Trophoblast cell (in vitro differentiated cells and primary cell): ENCODE measurements around the gene TPM4.
A peak's percentile ranks its signal among the peaks of the same experiment; 100 is the strongest.

Experiments
- DNase-seq, 2 donors: peaks; one replicate each; pipeline ENCODE4 v3.0.0-alpha.2; 2016
- H2AFZ ChIP-seq: 2 replicates; pipeline ENCODE4 v1.6.1; 2013; ENCODE audit warnings: low read length, moderate library complexity, mild to moderate bottlenecking; ENCODE audit not compliant: insufficient read depth, poor library complexity
- H2AK5ac ChIP-seq: 2 replicates; pipeline ENCODE4 v1.6.1; 2013; ENCODE audit warnings: mild to moderate bottlenecking, low read length
- H2BK120ac ChIP-seq: 2 replicates; pipeline ENCODE4 v1.6.1; 2013; ENCODE audit warnings: low read length, mild to moderate bottlenecking, moderate library complexity; ENCODE audit not compliant: insufficient read depth, poor library complexity
- H2BK12ac ChIP-seq: 2 replicates; pipeline ENCODE4 v1.6.1; 2013; ENCODE audit warnings: mild to moderate bottlenecking, low read length, moderate library complexity
- H2BK5ac ChIP-seq: 2 replicates; pipeline ENCODE4 v1.6.1; 2013; ENCODE audit warnings: low read length, low read depth, moderate library complexity, mild to moderate bottlenecking; ENCODE audit not compliant: poor library complexity
- H3K14ac ChIP-seq: 2 replicates; pipeline ENCODE4 v1.6.1; 2013; ENCODE audit warnings: mild to moderate bottlenecking, low read length
- H3K18ac ChIP-seq: 2 replicates; pipeline ENCODE4 v1.6.1; 2013; ENCODE audit warnings: mild to moderate bottlenecking, low read length
- H3K23ac ChIP-seq: 2 replicates; pipeline ENCODE4 v1.6.1; 2013; ENCODE audit warnings: low read length
- H3K27ac ChIP-seq: 2 replicates; pipeline ENCODE4 v1.5.1; 2013; ENCODE audit warnings: low read depth, mild to moderate bottlenecking, inconsistent platforms, low read length, moderate library complexity
- H3K27me3 ChIP-seq: 2 replicates; pipeline ENCODE4 v1.6.1; 2013; ENCODE audit warnings: inconsistent platforms, mild to moderate bottlenecking, low read length, moderate library complexity; ENCODE audit not compliant: insufficient read depth
- H3K36me3 ChIP-seq, 2 experiments: 1 replicate in 1 of 2; 2 replicates in 1 of 2; pipeline ENCODE4 v1.6.1; 2013; ENCODE audit warnings: low read length in 2 of 2, mild to moderate bottlenecking in 2 of 2, moderate library complexity in 1 of 2; ENCODE audit not compliant: insufficient read depth in 2 of 2, control insufficient read depth in 1 of 2
- H3K4ac ChIP-seq: 2 replicates; pipeline ENCODE4 v1.6.1; 2013; ENCODE audit warnings: low read depth, mild to moderate bottlenecking, low read length, moderate library complexity
- H3K4me1 ChIP-seq, 2 experiments: 1 replicate in 1 of 2; 2 replicates in 1 of 2; pipeline ENCODE4 v1.6.1; 2013; ENCODE audit warnings: low read length in 2 of 2, mild to moderate bottlenecking in 2 of 2, moderate library complexity in 1 of 2; ENCODE audit not compliant: insufficient read depth in 2 of 2, control insufficient read depth in 1 of 2
- H3K4me2 ChIP-seq: 2 replicates; pipeline ENCODE4 v1.6.1; 2013; ENCODE audit warnings: inconsistent platforms, mild to moderate bottlenecking, low read length, moderate library complexity
- H3K4me3 ChIP-seq: 2 replicates; pipeline ENCODE4 v1.5.1; 2013; ENCODE audit warnings: mild to moderate bottlenecking, low read depth, low read length, inconsistent platforms
- H3K79me1 ChIP-seq: one replicate; pipeline ENCODE4 v1.6.1; 2013; ENCODE audit warnings: low read length
- H3K79me2 ChIP-seq: 2 replicates; pipeline ENCODE4 v1.6.1; 2013; ENCODE audit warnings: low read length, mild to moderate bottlenecking; ENCODE audit not compliant: control insufficient read depth, insufficient read depth, poor library complexity
- H3K9ac ChIP-seq: 2 replicates; pipeline ENCODE4 v1.6.1; 2013; ENCODE audit warnings: mild to moderate bottlenecking, low read length
- H3K9me3 ChIP-seq: 2 replicates; pipeline ENCODE4 v1.6.1; 2013; ENCODE audit warnings: low read depth, mild to moderate bottlenecking, control low read depth, inconsistent platforms, low read length; ENCODE audit not compliant: insufficient read depth
- H4K12ac ChIP-seq: 2 replicates; pipeline ENCODE4 v1.6.1; 2013; ENCODE audit warnings: low read depth, mild to moderate bottlenecking, low read length, moderate library complexity
- H4K8ac ChIP-seq: 2 replicates; pipeline ENCODE4 v1.6.1; 2013; ENCODE audit warnings: low read depth, mild to moderate bottlenecking, low read length, moderate library complexity
- H4K91ac ChIP-seq: one replicate; pipeline ENCODE4 v1.6.1; 2013; ENCODE audit warnings: low read depth, mild to moderate bottlenecking, low read length, moderate library complexity
- WGBS: extraction: QIAGEN DNeasy Blood & Tissue Kit; methylation state at CpG from one replicate; pipeline ENCODE4 v1.1.7; 2013; ENCODE audit warnings: missing lambda C conversion rate; ENCODE audit not compliant: insufficient read length, insufficient coverage; ENCODE audit errors: extremely low coverage; 5-methylcytosine and 5-hydroxymethylcytosine counted together

TPM4 gene

GRCh38 chr19:16062789-16063188, 13.5 kb upstream of the TPM4 start:
- no peak overlapping the region for H2BK5ac ChIP-seq
- no peak overlapping the region for H2AFZ ChIP-seq
- H3K14ac ChIP-seq = no peak overlapping the region
- H3K4me3 ChIP-seq = no peak overlapping the region
- H3K23ac ChIP-seq = no peak overlapping the region
- no peak overlapping the region for H3K9ac ChIP-seq
- H3K18ac ChIP-seq = no peak overlapping the region
- H2AK5ac ChIP-seq = no peak overlapping the region
- peaks cover 3% of the 10 kb centered on the region for H3K9me3 ChIP-seq
- H3K79me1 ChIP-seq = no peaks in the 10 kb centered on the region
- no peaks in the 10 kb centered on the region for H3K79me2 ChIP-seq
- H2BK12ac ChIP-seq = no peak overlapping the region
- no peaks in the 10 kb centered on the region for H3K27me3 ChIP-seq
- no peaks in the 10 kb centered on the region for H3K4me1 ChIP-seq
- no peak overlapping the region for H3K4ac ChIP-seq
- no peak overlapping the region for H3K4me2 ChIP-seq
- DNase-seq = peak; percentile 53 to 86
- no CpG with 5 or more reads among the region's 2 CpGs for WGBS
- no peak overlapping the region for H4K12ac ChIP-seq
- H3K27ac ChIP-seq = no peak overlapping the region
- no peak overlapping the region for H4K8ac ChIP-seq
- H3K36me3 ChIP-seq = no peaks in the 10 kb centered on the region
- H2BK120ac ChIP-seq = no peak overlapping the region
- H4K91ac ChIP-seq = no peak overlapping the region

- H3K79me1 ChIP-seq = no peaks in the 10 kb centered on the region
- no peak overlapping the region for H3K4me3 ChIP-seq
- H2AK5ac ChIP-seq = no peak overlapping the region
- H2AFZ ChIP-seq = no peak overlapping the region
- H4K8ac ChIP-seq = no peak overlapping the region
- H3K27ac ChIP-seq = no peak overlapping the region
- no peak overlapping the region for H2BK12ac ChIP-seq
- no peak overlapping the region for H3K4ac ChIP-seq
- H3K79me2 ChIP-seq = no peaks in the 10 kb centered on the region
- no peak overlapping the region for H3K18ac ChIP-seq
- no peak for DNase-seq
- no peak overlapping the region for H3K4me2 ChIP-seq
- H4K91ac ChIP-seq = no peak overlapping the region
- no peak overlapping the region for H3K23ac ChIP-seq
- H2BK120ac ChIP-seq = no peak overlapping the region
- H3K9ac ChIP-seq = no peak overlapping the region
- H3K36me3 ChIP-seq = no peaks in the 10 kb centered on the region
- H3K9me3 ChIP-seq = no peaks in the 10 kb centered on the region
- H3K4me1 ChIP-seq = no peaks in the 10 kb centered on the region
- H3K27me3 ChIP-seq = no peaks in the 10 kb centered on the region
- H3K14ac ChIP-seq = no peak overlapping the region
- no CpG with 5 or more reads among the region's 16 CpGs for WGBS
- H4K12ac ChIP-seq = no peak overlapping the region
- H2BK5ac ChIP-seq = no peak overlapping the region
Measured at GRCh38 chr19:16064209-16064889, 11.9 kb upstream of the TPM4 start.

- no peak overlapping the region for H2BK120ac ChIP-seq
- no peak overlapping the region for H3K4me3 ChIP-seq
- no peak overlapping the region for H2AFZ ChIP-seq
- H3K79me2 ChIP-seq = no peaks in the 10 kb centered on the region
- no peak overlapping the region for H2AK5ac ChIP-seq
- H3K27ac ChIP-seq = no peak overlapping the region
- peaks cover 3% of the 10 kb centered on the region for H3K79me1 ChIP-seq
- H3K9me3 ChIP-seq = no peaks in the 10 kb centered on the region
- no peak overlapping the region for H2BK5ac ChIP-seq
- peaks cover 3 to 6% of the 10 kb centered on the region in 2 experiments for H3K4me1 ChIP-seq
- no peak overlapping the region for H3K9ac ChIP-seq
- no peak overlapping the region for H4K12ac ChIP-seq
- no peak overlapping the region for H3K4ac ChIP-seq
- H3K18ac ChIP-seq = no peak overlapping the region
- H2BK12ac ChIP-seq = no peak overlapping the region
- H3K4me2 ChIP-seq = no peak overlapping the region
- no peak overlapping the region for H4K91ac ChIP-seq
- H3K14ac ChIP-seq = no peak overlapping the region
- H3K23ac ChIP-seq = no peak overlapping the region
- DNase-seq = peak; percentile 73 to 87
- H3K27me3 ChIP-seq = no peaks in the 10 kb centered on the region
- no peaks in the 10 kb centered on the region for H3K36me3 ChIP-seq
- no CpG with 5 or more reads among the region's 6 CpGs for WGBS
- no peak overlapping the region for H4K8ac ChIP-seq
Measured at GRCh38 chr19:16066611-16067104, 9.6 kb upstream of the TPM4 start.

GRCh38 chr19:16067205-16067938, 8.9 kb upstream of the TPM4 start:
- no peaks in the 10 kb centered on the region for H3K36me3 ChIP-seq
- DNase-seq = no peak
- H2BK12ac ChIP-seq = no peak overlapping the region
- H2BK120ac ChIP-seq = no peak overlapping the region
- H3K27me3 ChIP-seq = no peaks in the 10 kb centered on the region
- no peaks in the 10 kb centered on the region for H3K9me3 ChIP-seq
- H4K12ac ChIP-seq = no peak overlapping the region
- no peak overlapping the region for H4K8ac ChIP-seq
- H3K79me1 ChIP-seq = peaks cover 3% of the 10 kb centered on the region
- no peak overlapping the region for H3K4me2 ChIP-seq
- no peak overlapping the region for H3K4me3 ChIP-seq
- no CpG with 5 or more reads among the region's 40 CpGs for WGBS
- H2AFZ ChIP-seq = no peak overlapping the region
- no peak overlapping the region for H3K9ac ChIP-seq
- H2AK5ac ChIP-seq = no peak overlapping the region
- no peak overlapping the region for H3K14ac ChIP-seq
- H2BK5ac ChIP-seq = no peak overlapping the region
- H3K23ac ChIP-seq = no peak overlapping the region
- no peaks in the 10 kb centered on the region for H3K79me2 ChIP-seq
- H3K4ac ChIP-seq = no peak overlapping the region
- peaks cover 3 to 7% of the 10 kb centered on the region in 2 experiments for H3K4me1 ChIP-seq
- H3K27ac ChIP-seq = no peak overlapping the region
- no peak overlapping the region for H3K18ac ChIP-seq
- H4K91ac ChIP-seq = no peak overlapping the region
